Fibroblast of skin of right quadriceps (primary cell): ENCODE data around the gene TAS2R50.

ENCODE experiments used
- DNase-seq: peaks from one replicate; pipeline ENCODE4 v3.0.0-alpha.2; 2013

Gene TAS2R50

DNA sequence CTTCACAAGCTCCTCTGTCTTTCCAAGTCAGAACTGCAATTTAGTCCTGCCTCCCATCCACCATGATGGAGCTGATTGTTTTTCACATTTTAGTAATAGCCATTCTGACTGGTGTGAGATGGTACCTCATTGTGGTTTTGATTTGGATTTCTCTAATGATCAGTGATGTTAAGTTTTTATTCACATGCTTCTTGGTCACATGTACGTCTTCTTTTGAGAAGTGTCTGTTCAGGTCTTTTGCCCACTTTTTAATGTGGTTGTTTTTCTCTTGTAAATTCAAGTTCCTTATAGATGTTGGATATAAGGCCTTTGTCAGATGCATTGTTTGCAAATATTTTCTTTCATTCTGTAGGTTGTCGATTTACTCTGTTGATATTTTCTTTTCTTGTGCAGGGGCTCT, 43.5 kb downstream of the TAS2R50 start:
- DNase-seq, result no peak

DNA sequence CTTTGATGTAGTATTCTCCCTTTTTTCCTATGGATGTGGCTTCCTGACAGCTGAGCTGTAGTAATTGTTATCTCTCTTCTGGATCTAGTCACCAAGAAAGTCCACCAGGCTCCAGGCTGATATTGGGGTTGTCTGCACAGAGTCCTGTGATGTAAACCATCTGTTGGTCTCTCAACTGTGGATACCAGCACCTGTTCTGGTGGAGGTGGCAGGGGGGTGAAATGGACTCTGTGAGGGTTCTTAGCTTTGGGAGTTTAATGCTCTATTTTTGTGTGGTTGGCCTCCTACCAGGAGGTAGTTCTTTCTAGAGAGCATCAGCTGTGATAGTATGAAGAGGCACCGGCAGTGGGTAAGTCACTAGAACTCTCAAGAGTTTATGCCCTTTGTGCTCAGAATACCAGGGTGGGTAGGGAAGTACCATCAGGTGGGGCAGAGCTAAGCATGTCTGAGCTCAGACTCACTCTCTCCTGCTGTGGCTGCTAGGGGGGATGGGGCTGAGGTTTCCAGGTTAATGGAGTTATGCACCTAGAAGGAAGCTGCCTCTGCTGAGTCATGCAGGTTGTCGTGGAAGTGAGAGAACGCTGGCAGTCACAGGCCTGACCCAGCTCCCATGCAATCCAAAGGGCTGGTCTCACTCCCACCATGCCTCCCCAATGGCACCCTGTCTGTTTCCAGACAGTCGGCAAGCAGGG, 44.6 kb downstream of the TAS2R50 start:
- DNase-seq, result no peak

DNA sequence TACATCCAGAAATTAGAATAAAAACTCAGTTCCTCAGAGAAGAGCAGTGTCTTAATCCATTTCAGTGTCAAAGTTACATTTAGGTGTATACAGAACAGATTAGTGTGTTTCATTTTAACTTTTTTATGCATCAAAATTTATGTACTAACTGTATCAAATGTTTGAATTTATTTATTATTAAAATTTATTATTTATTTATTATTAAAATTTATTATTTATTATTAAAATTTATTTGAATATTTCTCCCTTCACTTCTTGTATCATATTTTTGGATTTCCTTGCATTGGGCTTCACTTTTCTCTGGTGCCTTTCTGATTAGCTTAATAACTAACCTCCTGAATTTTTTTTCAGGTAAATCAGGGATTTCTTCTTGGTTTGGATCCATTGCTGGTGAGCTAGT, 45.3 kb downstream of the TAS2R50 start:
- no peak for DNase-seq

DNA sequence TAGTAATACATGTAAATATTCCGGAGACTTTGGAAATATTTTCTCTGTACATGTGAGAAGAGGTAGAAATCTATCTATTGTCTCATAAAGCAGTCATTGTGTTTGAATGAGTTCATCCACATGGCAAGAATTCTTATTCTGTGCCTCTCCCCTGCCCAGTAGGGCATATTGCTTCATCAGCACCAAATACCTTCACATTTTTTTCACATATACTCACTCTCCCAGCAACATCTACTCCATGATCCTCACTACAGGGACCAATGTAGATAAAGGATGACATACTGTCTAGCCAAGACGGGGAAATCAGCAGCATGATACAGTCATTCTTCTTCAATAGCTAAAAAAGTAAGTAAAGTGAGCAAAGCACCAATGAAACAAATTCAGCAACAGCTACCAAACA, 46.3 kb downstream of the TAS2R50 start:
- DNase-seq, result peak; percentile 71

DNA sequence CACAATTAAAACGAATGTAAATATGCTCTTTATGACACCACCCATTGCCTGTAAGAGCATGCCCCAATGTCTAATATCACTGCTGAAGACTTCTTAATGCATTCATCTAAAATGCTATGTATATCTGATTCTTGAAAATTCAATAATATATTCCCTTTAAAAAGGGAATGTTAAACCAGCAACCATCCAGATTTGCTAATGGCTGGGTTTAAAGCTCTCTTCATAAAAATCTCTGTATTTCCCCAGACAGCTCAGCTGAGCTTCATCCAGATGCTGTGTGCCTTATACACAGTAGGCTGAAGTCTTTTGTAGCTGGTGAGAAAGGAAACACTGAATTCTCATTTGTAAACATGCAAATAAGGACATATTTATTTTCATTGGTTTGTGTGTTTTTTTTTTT, 47.5 kb downstream of the TAS2R50 start, which contains the start of gene TAS2R14:
TSS of gene TAS2R14 (minus strand) at position 101 of the 400 bp plus-strand sequence. CDS start at position 45, 56 bp downstream.
- no peak for DNase-seq

DNA sequence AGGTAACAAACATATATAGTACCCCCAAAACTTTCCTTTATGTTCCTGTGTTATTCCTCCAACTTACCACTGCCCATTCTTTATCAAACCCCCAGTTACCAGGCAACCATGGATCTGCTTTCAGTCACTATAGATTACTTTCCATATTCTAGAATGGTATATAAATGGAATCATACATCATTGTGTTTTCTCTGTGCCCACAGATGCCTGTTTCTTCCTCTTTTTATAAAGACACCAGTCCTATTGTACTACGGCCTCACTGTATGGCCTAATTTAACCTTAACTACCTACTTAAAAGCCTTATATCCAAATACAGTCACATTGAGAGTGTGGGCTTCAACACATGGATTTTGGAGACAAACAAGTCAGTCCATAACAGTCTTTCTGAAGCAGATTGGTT, 50.2 kb downstream of the TAS2R50 start:
- no peak for DNase-seq
